ACC112 (cell line): ENCODE measurements around the gene SLIT3.
A peak's percentile ranks its signal among the peaks of the same experiment; 100 is the strongest.

Source experiments
- H2AFZ ChIP-seq: fragments of 200-600 bp; sonication (generic); one replicate; pipeline ENCODE4 v1.6.0; 2017; ENCODE audit warnings: antibody characterized with exemption, low read length; ENCODE audit not compliant: unreplicated experiment
- H3K27ac ChIP-seq: fragments of 200-600 bp; sonication (generic); 2 replicates; pipeline ENCODE4 v1.5.1; 2014; ENCODE audit warnings: low read depth, mild to moderate bottlenecking, antibody characterized with exemption, low read length, moderate library complexity
- H3K27me3 ChIP-seq: fragments of 200-600 bp; sonication (generic); 2 replicates; pipeline ENCODE4 v1.6.1; 2014; ENCODE audit warnings: mild to moderate bottlenecking, antibody characterized with exemption, low read length, moderate library complexity, mixed read lengths; ENCODE audit not compliant: insufficient read depth
- H3K36me3 ChIP-seq: fragments of 200-600 bp; sonication (generic); 2 replicates; pipeline ENCODE4 v1.6.1; 2016; ENCODE audit warnings: mild to moderate bottlenecking, antibody characterized with exemption, low read length, moderate library complexity, mixed read lengths; ENCODE audit not compliant: insufficient read depth
- H3K4me1 ChIP-seq: fragments of 200-600 bp; sonication (generic); one replicate; pipeline ENCODE4 v1.6.1; 2016; ENCODE audit warnings: low read length, mixed read lengths; ENCODE audit not compliant: insufficient read depth, unreplicated experiment, control insufficient read depth
- H3K4me3 ChIP-seq: fragments of 200-600 bp; sonication (generic); 2 replicates; pipeline ENCODE4 v1.5.1; 2014; ENCODE audit warnings: mild to moderate bottlenecking, low read depth, low read length
- H3K79me2 ChIP-seq: fragments of 200-600 bp; sonication (generic); one replicate; pipeline ENCODE4 v1.6.0; 2016; ENCODE audit warnings: low read length; ENCODE audit not compliant: control insufficient read depth, unreplicated experiment, insufficient read depth

The SLIT3 gene

DNA sequence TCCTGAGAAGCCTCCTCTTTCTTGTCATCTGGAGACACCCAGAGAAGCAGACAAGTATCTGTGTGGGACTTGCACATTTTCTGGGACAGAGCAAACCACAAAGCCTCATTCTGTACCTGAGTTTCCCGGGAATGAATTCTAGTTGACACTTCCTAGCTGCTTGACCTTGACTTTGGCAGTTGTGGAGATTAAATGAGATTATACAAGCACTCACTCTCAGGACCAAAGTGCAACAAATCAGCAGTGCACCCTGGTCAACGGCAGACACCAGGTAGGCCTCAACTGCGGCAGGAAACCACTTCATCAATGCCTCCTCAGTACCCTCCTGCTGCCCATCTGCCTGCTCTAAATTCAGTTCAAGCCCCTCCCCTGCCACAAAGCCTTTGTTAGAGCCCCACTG, 607.1 kb downstream of the SLIT3 start:
- no peaks in the 10 kb centered on the region for H3K4me1 ChIP-seq
- H3K27me3 ChIP-seq = no peaks in the 10 kb centered on the region
- no peaks in the 10 kb centered on the region for H3K36me3 ChIP-seq
- no peaks in the 10 kb centered on the region for H3K79me2 ChIP-seq
- H3K4me3 ChIP-seq = no peak overlapping the region
- no peak overlapping the region for H3K27ac ChIP-seq
- no peak overlapping the region for H2AFZ ChIP-seq

DNA sequence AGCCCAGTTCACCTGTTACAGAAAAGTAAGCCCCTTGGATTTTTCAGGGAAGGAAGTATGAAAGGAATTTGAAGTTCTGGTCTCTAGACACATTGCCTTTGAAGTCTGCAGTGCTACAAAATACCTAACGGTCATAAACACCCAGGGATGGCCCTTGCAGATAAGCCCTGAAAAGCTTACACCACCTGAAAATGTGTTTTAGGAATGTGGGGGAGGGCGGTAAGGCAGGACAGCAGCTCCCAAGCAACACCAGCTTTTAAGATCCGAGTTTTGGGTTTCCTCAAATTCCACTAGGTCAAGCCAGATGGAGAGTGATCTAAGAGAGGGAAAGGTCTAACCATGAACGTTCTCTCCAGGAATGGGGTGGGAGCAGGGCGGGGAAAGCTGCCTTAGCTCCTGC, 607.6 kb downstream of the SLIT3 start:
- H3K36me3 ChIP-seq = no peaks in the 10 kb centered on the region
- H2AFZ ChIP-seq = no peak overlapping the region
- no peaks in the 10 kb centered on the region for H3K27me3 ChIP-seq
- H3K79me2 ChIP-seq = no peaks in the 10 kb centered on the region
- H3K4me3 ChIP-seq = no peak overlapping the region
- H3K27ac ChIP-seq = no peak overlapping the region
- no peaks in the 10 kb centered on the region for H3K4me1 ChIP-seq

DNA sequence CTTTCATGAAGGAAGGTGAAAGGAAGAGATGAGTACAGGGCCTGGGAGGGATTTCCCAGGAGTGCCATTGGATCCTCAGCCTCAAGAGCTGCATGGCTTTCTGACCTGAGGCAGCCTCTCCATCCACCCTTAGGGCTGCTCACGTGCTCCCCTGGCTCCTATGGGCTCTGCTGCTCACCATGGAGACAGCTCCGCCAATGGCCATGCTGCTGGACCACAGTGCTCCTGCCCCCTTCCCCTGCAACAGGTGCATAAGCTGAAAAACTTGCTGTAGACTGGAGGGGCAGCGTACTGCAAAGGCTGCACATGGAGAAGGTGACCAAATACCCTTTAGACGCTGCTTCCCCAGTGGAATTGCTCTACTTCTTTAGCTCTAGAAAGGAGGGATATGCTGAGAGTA, 609.0 kb downstream of the SLIT3 start:
- no peaks in the 10 kb centered on the region for H3K79me2 ChIP-seq

GRCh38 chr5:168689260-168689659, 611.7 kb downstream of the SLIT3 start:
- no peaks in the 10 kb centered on the region for H3K27me3 ChIP-seq
- H3K79me2 ChIP-seq = no peaks in the 10 kb centered on the region
- no peak overlapping the region for H3K27ac ChIP-seq
- no peak overlapping the region for H2AFZ ChIP-seq
- no peaks in the 10 kb centered on the region for H3K36me3 ChIP-seq
- no peaks in the 10 kb centered on the region for H3K4me1 ChIP-seq
- no peak overlapping the region for H3K4me3 ChIP-seq

More for the DNA sequence above, 609.0 kb downstream of the SLIT3 start:
- Histone ChIP-seq H3K27ac (no peak overlapping the region), H2AFZ (no peak overlapping the region), H3K36me3 (no peaks in the 10 kb centered on the region), H3K27me3 (no peaks in the 10 kb centered on the region), H3K4me1 (no peaks in the 10 kb centered on the region), H3K4me3 (no peak overlapping the region)

- no peak overlapping the region for H3K4me3 ChIP-seq
- no peak overlapping the region for H3K27ac ChIP-seq
- no peaks in the 10 kb centered on the region for H3K36me3 ChIP-seq
- peaks cover 6% of the 10 kb centered on the region for H3K4me1 ChIP-seq
- H3K79me2 ChIP-seq = no peaks in the 10 kb centered on the region
- H2AFZ ChIP-seq = no peak overlapping the region
- no peaks in the 10 kb centered on the region for H3K27me3 ChIP-seq
Observed at GRCh38 chr5:168686837-168687236, 614.1 kb downstream of the SLIT3 start.

DNA sequence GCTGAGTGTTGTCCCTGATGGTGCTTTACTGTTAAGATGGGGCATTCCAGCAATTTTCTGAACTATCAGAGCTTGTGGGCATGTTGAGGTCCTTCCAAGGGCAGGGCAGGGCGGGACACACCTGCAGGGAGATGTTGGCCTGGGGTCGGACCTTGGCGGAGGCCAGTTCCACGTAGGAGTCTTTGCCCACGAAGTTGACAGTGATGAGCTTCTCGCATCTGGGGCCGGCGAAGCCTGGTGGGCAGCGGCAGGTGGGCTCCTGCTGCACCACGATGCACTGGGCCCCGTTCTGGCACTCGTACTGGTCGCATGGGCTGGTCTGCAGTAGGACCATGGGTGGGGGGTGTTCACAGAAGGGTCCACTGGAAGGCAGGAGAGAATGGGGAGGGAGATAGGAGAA, 615.4 kb downstream of the SLIT3 start:
- Histone ChIP-seq H3K79me2 (no peaks in the 10 kb centered on the region), H3K27me3 (no peaks in the 10 kb centered on the region), H3K4me3 (no peak overlapping the region), H2AFZ (no peak overlapping the region), H3K27ac (no peak overlapping the region), H3K4me1 (peaks cover 18% of the 10 kb centered on the region), H3K36me3 (no peaks in the 10 kb centered on the region)

DNA sequence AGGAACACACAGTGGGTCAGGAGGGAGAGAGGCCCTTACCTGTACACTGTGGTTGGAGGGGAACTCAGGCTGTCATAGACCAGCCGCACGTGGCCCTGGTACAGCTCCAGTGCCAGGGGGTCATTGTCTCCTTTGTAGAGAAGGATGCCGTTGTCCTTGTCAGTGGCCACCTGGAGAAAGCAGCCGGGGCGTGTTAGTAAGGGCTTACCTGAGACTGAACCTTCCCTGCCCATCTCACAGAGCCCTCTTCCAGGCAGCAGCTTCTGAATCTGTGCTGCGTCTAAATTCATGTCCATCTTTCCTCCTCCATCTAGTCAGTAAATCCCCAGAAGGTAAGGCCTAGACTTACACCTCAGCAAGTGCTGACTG, 617.0 kb downstream of the SLIT3 start:
- Histone ChIP-seq H2AFZ (no peak overlapping the region), H3K79me2 (no peaks in the 10 kb centered on the region), H3K4me3 (no peak overlapping the region), H3K36me3 (no peaks in the 10 kb centered on the region), H3K27ac (no peak overlapping the region), H3K27me3 (no peaks in the 10 kb centered on the region), H3K4me1 (peaks cover 18% of the 10 kb centered on the region)

- H3K79me2 ChIP-seq = no peaks in the 10 kb centered on the region
- peaks cover 18% of the 10 kb centered on the region for H3K4me1 ChIP-seq
- no peak overlapping the region for H3K4me3 ChIP-seq
- H3K36me3 ChIP-seq = no peaks in the 10 kb centered on the region
- no peak overlapping the region for H3K27ac ChIP-seq
- H2AFZ ChIP-seq = no peak overlapping the region
- no peaks in the 10 kb centered on the region for H3K27me3 ChIP-seq
Observed at GRCh38 chr5:168683247-168683926, 617.6 kb downstream of the SLIT3 start.

- Histone ChIP-seq H3K79me2 (no peaks in the 10 kb centered on the region), H3K4me3 (peak overlapping the region; percentile 16; the same call in 1 of the 2 replicates), H3K27ac (peak overlapping the region; percentile 67), H2AFZ (peak overlapping the region; percentile 84), H3K27me3 (no peaks in the 10 kb centered on the region), H3K36me3 (no peaks in the 10 kb centered on the region), H3K4me1 (peaks cover 18% of the 10 kb centered on the region)
Observed at GRCh38 chr5:168681556-168682183, 619.3 kb downstream of the SLIT3 start.

GRCh38 chr5:168680395-168680794, 620.5 kb downstream of the SLIT3 start:
- Histone ChIP-seq H3K27ac (no peak overlapping the region), H3K4me3 (no peak overlapping the region), H3K27me3 (no peaks in the 10 kb centered on the region), H3K36me3 (no peaks in the 10 kb centered on the region), H3K4me1 (peaks cover 18% of the 10 kb centered on the region), H3K79me2 (no peaks in the 10 kb centered on the region), H2AFZ (no peak overlapping the region)

- Histone ChIP-seq H3K27me3 (no peaks in the 10 kb centered on the region), H3K27ac (no peak overlapping the region), H3K79me2 (no peaks in the 10 kb centered on the region), H3K4me1 (peaks cover 18% of the 10 kb centered on the region), H3K4me3 (no peak overlapping the region), H3K36me3 (no peaks in the 10 kb centered on the region), H2AFZ (no peak overlapping the region)
Observed at GRCh38 chr5:168679515-168679920, 621.4 kb downstream of the SLIT3 start.
